NCI-H69 (cell line): Measurements from ENCODE around the gene CD109.

ENCODE experiments used
- DNase-seq: peaks from one replicate; lab custom pipeline; 2025; lab: John Stamatoyannopoulos, UW

CD109 gene

DNA sequence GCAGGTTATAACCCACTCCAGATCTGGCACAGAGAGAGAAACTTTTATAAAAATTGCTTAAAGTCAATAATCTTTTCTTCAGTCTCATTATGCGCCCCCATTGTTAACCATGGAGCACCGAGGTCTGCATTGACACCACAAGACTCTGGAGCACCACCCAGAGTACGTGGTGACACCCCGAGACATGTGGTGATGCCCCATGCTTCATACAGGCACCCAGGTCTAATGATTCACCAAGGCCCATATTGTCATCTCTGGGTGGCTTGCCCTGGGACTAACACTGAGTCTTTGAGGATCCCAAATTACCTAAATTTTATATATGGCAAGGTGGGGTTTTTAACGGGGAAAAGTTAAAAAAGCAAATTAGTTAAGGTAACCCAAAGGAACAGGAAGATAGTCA, 31.1 kb downstream of the CD109 start:
- DNase-seq: no peak

DNA sequence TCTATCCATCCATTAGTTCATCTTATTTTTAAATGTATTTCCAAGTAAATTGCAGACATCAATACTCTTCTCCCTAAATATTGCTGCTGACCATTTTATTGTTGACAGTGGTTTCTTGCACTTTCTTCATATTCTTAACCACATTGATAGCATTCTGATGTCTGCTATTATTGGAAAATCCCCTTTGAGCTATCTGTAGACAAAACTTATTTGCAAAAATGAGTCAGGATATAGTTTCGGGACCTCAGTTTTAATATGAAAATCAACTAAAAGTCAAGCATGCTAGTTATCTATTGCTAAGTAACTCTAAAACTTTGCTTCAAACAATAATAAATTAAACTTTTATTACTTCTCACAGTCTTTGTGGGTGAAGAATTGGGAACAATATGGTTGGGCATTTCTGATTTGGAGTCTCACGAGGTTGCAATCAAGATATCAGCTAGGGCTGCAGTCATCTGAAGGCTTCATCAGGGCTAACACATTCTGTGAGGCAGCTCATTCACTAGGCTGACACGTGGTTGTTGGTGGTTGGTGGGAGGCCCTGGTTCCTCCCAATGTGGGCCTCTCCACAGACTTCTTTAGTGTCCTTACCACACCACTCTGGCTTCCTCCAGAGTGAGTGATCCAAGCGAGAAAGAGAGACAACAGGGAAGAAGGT, 32.7 kb downstream of the CD109 start:
- no peak for DNase-seq

DNA sequence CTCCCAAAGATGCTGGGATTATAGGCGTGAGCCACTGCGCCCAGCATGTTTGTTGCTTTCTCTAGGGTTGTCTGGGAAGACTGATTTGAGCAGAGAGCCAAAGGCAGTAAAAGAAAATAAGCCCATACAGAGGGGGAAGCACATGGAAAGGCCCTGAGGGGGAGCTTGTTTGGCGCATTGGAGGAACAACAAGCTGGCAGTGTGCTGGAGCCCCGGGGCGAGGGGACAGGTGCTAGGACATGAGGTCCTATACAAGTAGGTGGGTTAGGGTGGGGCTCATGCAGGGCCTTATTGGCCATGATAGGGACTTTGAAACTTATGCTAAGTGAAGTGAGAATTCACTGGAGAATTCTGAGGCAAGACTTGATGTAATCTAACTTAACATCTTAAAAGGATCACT, 35.3 kb downstream of the CD109 start:
- no peak for DNase-seq

DNA sequence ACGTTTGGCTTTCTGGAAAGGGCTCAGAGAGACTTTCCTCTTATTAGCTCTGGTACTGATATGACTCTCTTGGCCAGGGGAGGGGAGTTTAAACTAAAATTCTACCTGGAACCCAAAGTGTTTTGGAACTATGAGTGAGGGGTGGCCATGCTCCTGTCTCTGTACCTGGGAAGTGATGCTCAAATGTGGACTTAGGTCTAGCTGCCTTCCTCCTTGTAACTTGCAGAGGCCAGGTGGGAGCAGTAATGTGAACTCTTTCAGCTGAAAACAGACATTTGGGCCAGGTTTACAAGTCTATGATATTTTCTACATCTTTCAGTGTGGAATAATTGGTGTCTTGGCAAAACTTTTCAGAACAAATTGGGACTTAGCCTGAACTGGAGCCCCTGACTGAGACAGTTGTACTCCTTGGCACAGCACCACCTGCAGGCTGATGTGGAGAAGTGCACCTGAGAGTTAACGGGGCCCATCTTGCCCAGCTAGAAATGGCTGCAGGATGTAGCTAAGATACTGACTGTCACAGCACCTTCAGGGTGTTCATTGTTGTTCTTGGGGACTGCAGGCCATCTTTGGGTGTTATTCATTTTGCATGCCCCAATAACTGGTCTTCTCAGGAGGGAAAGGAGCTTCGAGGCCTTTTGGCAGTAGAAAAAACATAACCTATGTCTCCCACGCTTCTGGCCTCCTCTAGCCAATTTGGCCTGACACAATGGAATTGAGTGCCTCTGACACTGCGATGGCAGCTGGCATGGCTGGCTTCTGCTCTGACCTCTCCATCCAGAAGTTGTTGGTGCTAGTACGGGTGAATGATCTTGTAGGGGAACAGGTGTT, 37.1 kb downstream of the CD109 start:
- peak; percentile 55 for DNase-seq

DNA sequence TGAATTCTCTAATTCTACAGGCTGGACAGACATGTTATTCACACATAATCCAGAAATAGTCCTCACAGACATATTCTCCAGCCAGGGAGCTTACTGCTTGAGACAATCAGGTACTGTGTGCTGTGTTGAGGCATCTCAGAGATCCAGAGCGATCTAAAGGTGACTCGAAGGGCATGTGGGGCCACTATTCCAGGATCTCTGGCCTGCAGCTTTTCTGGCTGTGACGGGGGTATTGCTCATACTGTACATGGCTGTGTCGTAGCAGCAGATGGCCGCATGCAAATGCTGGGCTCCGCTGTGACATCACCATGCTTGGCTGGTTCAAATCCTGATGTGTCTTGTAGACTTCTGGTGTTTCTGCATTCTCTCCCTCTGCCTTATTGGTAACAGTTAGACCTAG, 37.8 kb downstream of the CD109 start:
- DNase-seq: no peak

DNA sequence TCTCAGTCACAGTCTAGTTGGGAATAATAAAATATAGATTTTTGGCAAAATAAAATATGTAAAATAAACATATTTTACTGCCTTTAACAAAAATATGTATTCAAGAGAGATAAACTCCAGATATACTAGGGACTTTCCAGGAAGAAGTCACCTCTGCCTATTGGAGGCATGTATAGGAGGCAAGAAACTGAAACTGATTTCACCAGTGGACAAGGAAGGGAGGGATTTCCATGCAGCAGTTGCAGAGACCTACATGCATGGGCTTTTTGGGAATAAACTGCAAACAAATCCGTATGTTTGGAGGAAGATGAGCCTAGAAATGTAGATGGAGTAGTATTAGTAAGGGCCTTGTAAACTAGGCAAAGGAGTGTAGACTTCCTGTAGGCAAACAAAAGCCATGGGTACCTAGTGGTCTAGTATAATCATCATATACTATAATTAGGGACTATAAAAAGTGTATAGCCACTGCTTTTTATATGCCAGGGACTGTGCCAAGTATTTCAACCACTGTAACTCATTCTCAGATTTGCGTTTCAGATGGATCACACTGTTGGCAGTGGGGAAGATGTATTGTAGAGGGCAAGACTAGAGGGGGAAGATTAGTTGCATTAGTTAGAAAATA, 38.9 kb downstream of the CD109 start:
- peak; percentile 5 for DNase-seq

DNA sequence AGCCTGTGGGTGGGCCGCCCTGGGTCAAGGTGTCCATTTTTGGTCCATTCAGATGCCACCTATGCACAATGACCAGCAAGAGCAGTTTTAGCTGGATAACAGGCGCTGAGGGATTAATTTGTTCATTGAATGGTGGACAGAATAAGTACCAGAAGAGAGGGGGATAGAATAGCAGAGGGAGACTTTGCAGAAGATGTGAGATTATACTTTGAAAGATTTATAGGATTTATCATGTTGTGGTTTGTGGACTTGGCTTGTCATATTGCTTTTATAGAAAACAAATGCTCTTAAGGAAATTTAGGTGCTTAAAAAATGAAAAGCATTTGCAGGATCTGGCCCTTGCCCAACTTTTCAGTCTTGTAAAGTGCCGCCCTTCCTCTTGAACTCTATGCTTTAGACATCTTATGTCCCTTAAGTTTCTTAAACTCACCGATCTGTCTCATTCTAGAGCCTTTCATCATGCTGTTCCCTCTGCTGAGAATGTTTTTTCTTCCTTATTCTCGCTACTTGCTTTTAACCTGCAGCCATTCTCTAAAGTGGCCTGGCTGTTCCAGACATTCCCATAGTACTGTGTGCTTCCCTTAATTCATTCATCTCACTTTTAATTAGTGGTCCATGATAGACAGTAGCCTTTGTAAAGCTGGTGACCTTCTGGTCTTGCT, 42.5 kb downstream of the CD109 start:
- no peak for DNase-seq

DNA sequence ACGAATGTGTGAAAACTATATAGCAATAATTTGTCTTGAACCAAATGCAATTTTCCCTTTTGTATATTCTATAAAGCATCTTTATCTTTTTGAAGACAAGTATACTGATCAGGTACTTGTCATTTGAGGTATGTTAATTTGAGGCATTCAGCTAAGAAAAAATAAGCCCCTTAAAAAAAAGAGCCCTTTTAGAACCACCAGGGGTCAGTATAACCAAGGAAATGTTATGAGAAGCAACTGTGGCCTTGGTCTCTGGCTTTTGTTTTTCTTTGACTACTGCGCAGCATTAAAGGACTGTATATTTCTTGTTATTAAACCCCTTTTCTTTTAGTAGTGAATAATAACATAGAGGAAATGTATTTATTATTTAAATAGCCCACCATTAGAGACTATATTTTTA, 43.1 kb downstream of the CD109 start:
- DNase-seq: peak; percentile 61

DNA sequence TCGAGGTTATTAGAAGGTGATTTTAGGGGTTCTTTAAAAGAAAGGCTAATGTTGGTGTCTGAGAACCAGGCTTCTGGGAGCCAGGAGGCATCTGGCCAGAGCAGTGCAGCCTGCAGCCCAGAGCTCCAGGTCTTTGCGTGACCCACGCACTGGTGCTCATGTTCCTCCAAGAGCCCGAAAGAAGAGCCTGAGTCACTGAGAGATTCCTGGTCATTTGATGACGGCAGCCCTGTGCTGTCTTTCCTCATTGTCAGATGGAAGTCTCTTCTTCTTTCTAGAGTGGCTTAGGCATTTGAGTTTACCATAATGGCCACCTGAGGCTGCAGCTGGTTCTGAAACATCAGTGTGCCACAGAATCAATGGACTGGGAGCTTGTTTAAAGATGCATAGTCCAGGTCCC, 46.4 kb downstream of the CD109 start:
- no peak for DNase-seq

DNA sequence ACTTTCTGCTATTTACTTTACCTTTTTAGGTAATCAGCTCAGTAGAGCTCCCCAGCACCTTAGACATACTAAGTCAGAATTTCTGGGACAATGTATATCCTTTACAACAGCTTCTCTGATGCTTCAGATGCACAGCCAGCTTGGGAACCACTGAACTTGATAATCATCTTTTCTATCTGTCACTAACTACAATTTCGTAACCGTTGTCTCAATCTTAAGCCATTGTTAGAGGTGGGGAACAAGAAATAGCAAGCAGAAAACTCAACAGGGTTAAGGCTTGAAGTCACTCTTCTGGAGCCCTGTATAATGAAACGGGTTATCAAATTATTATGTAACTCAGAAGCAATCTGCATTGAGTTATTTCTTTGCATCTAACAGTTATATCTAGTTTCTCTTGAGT, 47.1 kb downstream of the CD109 start:
- DNase-seq: no peak

DNA sequence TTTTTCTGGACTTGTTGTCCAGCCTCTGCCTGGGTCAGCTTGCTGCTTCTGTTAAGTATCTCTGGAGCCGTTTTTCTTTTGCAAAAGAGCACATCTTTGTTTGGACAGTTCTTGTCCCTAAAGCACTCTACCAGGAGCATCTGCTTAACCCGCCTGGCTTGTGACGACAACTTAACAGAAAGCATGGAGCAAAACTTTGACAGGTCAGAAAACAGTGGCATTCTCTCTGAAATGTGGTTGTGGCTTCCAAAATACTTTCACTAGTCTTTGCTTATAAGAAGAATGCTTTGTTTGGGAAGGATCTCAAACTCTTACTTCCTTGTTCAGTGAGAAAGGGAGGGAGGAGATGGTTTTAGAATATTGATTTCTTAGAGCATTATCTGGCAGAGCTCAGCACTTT, 47.6 kb downstream of the CD109 start:
- DNase-seq: no peak

DNA sequence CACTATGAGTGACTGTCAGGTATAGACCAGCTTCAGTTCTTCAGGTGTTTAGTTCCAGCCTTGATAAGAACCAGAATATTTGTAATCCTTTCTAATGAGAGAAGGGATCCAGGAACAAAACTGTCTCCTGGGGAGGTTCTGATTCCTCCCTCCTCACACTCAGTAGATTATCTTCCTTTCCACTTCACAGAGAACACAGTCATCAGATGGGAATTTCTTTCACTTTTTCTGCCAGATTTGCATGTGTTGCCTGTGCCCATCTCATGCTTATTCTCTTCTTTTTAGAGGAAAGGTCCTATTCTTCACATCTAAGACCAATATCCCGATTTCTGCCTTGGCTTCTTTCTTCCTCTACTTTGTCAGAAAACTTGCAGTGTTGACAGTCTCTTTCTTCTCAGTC, 50.8 kb downstream of the CD109 start:
- no peak for DNase-seq

DNA sequence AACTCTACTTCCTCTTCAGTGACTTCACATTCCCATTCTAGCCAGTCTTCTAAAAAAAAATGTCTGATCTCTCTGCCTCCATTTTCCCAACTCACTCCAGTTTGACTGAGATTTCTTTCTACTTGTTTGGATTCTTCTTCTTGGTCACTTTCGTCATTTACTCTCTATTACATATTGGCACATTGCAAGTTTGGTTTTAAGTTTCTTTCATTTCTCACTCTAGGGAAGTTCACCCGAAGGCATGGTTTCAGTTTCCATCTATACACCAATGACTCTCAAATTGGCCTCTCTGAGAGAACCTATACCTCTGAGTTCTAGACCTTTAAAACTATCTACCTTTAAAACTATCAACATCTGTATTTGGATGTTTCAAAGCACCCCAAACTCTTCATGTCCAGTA, 51.3 kb downstream of the CD109 start:
- DNase-seq: no peak

DNA sequence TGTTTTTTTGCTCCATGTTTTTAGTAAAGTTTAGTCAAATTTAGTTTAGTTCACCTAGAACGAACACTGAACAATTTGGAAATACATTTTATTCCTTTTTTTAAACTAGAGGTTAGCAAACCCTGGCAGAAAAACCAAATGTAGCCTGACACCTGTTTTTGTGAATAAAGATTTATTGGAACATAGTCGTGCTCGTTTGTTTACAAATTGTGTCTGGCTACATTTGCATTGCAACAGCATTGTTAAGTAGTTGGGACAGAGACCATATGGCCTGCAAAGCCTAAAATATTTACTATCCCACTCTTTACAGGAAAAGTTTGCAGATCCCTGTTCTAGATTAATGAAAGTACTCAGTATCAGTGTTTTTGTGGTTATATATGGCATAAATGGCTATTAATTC, 56.9 kb downstream of the CD109 start:
- no peak for DNase-seq

DNA sequence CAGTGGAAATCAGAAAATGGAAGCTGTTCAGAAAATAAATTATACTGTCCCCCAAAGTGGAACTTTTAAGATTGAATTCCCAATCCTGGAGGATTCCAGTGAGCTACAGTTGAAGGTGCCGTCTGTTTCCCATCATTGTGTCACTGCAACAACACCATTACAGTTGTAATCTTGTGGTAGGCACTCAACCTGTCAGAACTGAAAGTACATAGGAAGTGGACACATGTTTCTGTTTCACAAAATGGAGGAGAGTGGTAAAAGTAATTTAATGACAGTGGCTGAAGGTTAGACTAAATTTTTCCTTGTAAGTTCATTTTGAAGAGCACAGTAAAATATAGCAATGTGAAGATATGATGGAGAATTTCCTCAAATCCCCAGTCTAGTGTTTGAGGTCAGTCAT, 70.0 kb downstream of the CD109 start:
- DNase-seq: no peak

DNA sequence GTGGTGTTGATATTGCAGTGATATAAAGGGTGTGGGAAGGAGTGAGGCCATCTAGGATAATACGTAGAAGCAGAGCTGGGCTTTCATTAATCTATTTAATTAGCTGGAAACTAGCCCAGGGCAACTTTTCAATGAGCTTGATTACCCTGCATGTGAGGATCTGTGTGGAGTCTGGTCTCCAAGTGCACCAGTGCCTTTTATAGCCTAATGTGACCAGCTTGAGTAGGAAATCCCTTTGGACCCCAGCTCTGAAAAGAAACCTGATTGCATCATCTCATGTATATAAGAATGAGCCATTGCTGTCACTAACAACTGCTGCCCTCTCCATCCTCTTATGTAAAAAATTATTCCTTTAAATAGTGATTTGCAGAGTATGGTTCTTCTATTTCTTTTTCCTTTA, 72.6 kb downstream of the CD109 start:
- DNase-seq: no peak

DNA sequence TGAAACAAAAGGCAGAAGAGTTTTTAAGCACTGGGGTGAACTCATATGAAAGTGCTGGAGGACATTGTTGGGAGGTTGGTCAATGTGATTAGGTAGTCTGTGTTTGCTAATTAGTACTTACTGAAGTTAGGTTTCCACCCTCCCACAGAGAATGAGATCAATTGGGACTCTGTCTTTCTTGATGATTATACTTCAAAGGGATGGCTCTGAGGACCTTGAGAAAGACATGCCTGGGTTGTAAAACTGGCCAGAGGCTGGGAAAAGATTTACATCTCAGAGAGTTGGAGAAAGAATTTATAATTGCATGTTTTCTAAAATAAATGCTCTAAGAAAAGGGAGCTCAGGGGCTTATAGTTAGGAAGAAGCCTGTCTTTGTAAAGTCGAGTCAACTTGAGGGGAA, 74.0 kb downstream of the CD109 start:
- DNase-seq: no peak

DNA sequence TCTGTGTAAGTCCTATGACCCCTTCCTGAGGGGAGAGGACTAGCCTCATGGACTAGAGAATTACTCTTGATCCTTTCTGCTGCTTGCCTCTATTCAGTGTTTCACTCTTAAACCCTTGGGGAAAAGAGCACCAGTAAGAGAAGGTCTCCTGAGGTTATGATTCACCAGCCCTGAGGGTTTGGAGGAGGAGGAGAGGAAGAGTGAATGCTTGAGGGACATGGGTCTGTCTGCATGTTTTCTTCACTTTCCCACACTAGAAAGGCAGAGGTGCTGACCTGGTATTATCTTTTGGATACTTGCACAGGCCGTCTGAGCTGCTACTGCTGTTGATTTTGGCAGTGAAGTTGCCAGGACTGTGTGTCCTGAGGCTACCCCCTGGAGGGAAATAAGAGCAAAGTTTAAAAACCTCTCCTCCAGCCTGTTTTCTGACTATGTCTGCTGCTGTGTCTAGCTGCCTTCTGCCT, 78.3 kb downstream of the CD109 start:
- DNase-seq: no peak

DNA sequence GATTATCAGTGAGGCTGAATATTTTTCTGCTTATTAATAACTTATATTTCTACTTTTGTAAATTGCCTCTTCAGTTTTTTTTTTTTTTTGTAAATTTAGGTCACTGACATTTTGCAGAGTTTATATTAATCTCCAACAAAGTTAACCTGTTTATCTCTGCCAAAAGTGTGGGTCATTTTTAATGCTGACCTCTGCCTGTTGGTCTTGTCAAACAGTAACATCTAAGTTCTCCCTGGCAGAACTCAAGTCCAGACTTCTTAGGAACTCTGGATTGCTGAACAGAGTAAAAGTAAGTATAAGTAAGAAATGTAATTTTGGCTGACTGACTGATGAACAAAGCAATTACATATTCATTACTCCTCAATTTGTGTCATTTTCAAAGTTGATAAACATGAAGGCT, 83.9 kb downstream of the CD109 start:
- DNase-seq: no peak

DNA sequence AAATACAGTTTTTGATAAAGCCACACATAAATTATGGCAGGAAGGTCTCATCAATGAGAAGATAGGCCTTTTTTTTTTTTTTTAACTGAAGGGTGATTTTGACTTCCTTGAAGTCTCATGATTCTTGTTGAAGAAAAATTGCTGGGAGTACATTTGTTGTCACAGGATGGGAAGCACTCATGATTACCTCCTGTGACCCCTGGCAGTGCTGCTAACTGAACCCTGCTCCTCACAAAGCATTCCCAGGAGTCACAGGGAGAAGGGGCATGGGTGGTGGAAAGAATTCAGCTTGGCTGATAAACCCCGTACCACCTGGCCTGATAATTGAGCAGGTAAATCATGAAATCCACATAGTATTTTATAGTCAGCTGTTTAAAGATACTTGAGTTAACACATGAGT, 86.9 kb downstream of the CD109 start:
- DNase-seq: no peak

DNA sequence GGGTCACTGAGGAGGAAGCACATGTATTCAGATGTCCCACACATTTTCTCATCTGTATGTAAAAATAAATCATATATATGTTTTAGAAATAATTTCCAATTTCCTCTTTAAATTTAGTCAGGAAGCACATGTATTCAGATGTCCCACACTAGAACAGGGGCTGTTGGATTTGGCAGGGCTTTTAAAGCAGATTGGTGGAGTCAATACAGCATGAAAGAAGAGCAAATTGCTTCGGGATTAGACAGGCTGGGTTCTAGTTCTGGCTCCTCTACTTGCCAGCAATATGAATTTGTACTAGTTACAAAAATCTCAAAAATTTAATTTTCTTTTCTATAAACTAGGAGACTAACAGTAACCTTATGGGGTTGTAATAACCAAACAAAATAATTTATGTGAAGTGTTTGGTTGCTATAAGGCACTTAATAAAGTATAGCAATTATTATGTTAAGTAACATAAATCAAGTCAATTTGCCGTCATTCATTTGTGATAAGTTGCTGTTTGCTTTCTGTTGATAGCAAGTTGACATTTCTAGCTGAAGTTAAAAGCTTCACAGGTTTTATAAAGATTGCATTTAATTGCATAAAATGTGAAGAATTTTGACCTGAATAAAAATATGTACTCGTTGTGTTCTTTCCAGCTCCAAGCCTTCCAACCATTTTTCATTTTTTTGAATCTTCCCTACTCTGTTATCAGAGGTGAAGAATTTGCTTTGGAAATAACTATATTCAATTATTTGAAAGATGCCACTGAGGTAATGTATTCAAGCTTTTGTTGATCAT, 88.9 kb downstream of the CD109 start:
- no peak for DNase-seq

DNA sequence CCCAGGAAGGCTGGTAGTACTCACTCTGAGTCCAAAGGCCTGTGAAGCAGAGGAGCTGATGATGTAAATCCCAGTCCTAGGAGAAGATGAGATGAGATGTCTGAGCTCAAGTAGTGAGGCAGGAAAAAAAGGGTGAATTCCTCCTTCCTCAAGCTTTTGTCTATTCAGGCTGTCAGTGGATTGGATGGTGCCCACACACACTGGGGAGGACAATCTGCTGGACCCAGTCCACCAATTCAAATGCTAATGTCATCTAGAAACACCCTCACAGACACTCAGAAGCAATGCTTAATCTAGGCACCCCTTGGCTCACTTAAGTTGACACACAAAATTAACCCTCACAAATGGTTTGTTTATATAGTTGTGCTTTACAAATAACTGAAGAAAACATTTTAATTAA, 94.6 kb downstream of the CD109 start:
- DNase-seq: no peak
